WTC11 (cell line): Measurements from ENCODE around the gene PGPEP1. TPM values are rescaled to one million over a fixed set of nuclear protein-coding genes. Genes with fewer than 3 reads are reported as not detected.

ENCODE experiments used
- ATAC-seq: fragments of 200-7000 bp; cut with Tn5 transposase; 2 replicates; pipeline ENCODE4 v1.10.0; 2021; ENCODE audit warnings: mild to moderate bottlenecking, moderate library complexity
- CTCF ChIA-PET: fragments of 300-600 bp; sonication (Branson Sonifier 250); formaldehyde crosslinking; loops from one replicate; lab custom pipeline; 2021; ENCODE audit warnings: antibody characterized with exemption; lab: Charles Lee
- POLR2A ChIA-PET: fragments of 350-600 bp; sonication (Branson Sonifier 250); formaldehyde crosslinking; loops from one replicate; lab custom pipeline; 2021; ENCODE audit warnings: antibody characterized with exemption; lab: Charles Lee
- DNase-seq: peaks from one replicate; pipeline ENCODE4 v3.0.0; 2021; ENCODE audit warnings: low spot score
- H3K27ac Mint-ChIP-seq: 2 replicates; pipeline ENCODE4 v1.8.0; 2021; ENCODE audit warnings: mixed read lengths
- H3K27me3 Mint-ChIP-seq: 2 replicates; pipeline ENCODE4 v1.8.0; 2021; ENCODE audit warnings: low read depth, mild to moderate bottlenecking, moderate library complexity, mixed read lengths
- H3K36me3 Mint-ChIP-seq: 2 replicates; pipeline ENCODE4 v1.8.0; 2021; ENCODE audit warnings: mixed read lengths
- H3K4me1 Mint-ChIP-seq: 2 replicates; pipeline ENCODE4 v1.8.0; 2022; ENCODE audit warnings: mixed read lengths
- H3K4me3 Mint-ChIP-seq: 2 replicates; pipeline ENCODE4 v1.8.0; 2021; ENCODE audit warnings: mild to moderate bottlenecking, moderate library complexity, mixed read lengths
- H3K9me3 Mint-ChIP-seq: 2 replicates; pipeline ENCODE4 v1.8.0; 2021; ENCODE audit warnings: mixed read lengths
- CREB1 ChIP-seq: sonication (generic); formaldehyde crosslinking; IDR thresholded peaks from 2 replicates; pipeline ENCODE4 v1.8.0; 2023; ENCODE audit warnings: mild to moderate bottlenecking, missing genetic modification reagents
- CREM ChIP-seq: sonication (generic); formaldehyde crosslinking; IDR thresholded peaks from 2 replicates; pipeline ENCODE4 v1.8.1; 2022; ENCODE audit warnings: mild to moderate bottlenecking, missing genetic modification reagents, moderate library complexity
- ESRRA ChIP-seq: sonication (generic); formaldehyde crosslinking; IDR thresholded peaks from 2 replicates; pipeline ENCODE4 v1.8.1; 2022; ENCODE audit warnings: mild to moderate bottlenecking, missing genetic modification reagents, borderline replicate concordance
- FOXP1 ChIP-seq: sonication (generic); formaldehyde crosslinking; IDR thresholded peaks from 2 replicates; pipeline ENCODE4 v1.8.0; 2022; ENCODE audit warnings: missing genetic modification reagents, mild to moderate bottlenecking, moderate library complexity, borderline replicate concordance
- GABPB1 ChIP-seq: sonication (generic); formaldehyde crosslinking; IDR thresholded peaks from 2 replicates; pipeline ENCODE4 v1.8.1; 2023; ENCODE audit warnings: mild to moderate bottlenecking, missing genetic modification reagents
- GTF2I ChIP-seq: fragments of 250-450 bp; sonication (Bioruptor Pico); conservative IDR thresholded peaks from 2 replicates; pipeline ENCODE4 v1.4.0; 2021; ENCODE audit warnings: mild to moderate bottlenecking
- IRF2 ChIP-seq: sonication (generic); formaldehyde crosslinking; IDR thresholded peaks from 2 replicates; pipeline ENCODE4 v1.8.0; 2022; ENCODE audit warnings: low read depth, missing genetic modification reagents, borderline replicate concordance
- JAZF1 ChIP-seq: fragments of 250-450 bp; sonication (Bioruptor Pico); IDR thresholded peaks from 2 replicates; pipeline ENCODE4 v1.9.0; 2021; ENCODE audit warnings: moderate library complexity, mild to moderate bottlenecking, inconsistent platforms
- MXD4 ChIP-seq: fragments of 250-450 bp; sonication (Bioruptor Pico); IDR thresholded peaks from 2 replicates; pipeline ENCODE4 v1.8.0; 2021; ENCODE audit warnings: mild to moderate bottlenecking, moderate library complexity, borderline replicate concordance
- NFATC4 ChIP-seq: fragments of 250-450 bp; sonication (Bioruptor Pico); IDR thresholded peaks from 2 replicates; pipeline ENCODE4 v1.9.0; 2021; ENCODE audit warnings: mild to moderate bottlenecking
- RORB ChIP-seq: fragments of 250-450 bp; sonication (Bioruptor Pico); IDR thresholded peaks from 2 replicates; pipeline ENCODE4 v1.9.0; 2021; ENCODE audit warnings: mild to moderate bottlenecking
- TCF7 ChIP-seq: sonication (generic); formaldehyde crosslinking; IDR thresholded peaks from 2 replicates; pipeline ENCODE4 v1.8.0; 2022; ENCODE audit warnings: mild to moderate bottlenecking, low read depth, missing genetic modification reagents, moderate library complexity
- TP53 ChIP-seq: sonication (generic); formaldehyde crosslinking; IDR thresholded peaks from 2 replicates; pipeline ENCODE4 v1.8.1; 2023; ENCODE audit warnings: mild to moderate bottlenecking, missing genetic modification reagents
- ZNF232 ChIP-seq: sonication (generic); formaldehyde crosslinking; IDR thresholded peaks from 2 replicates; pipeline ENCODE4 v1.8.0; 2022; ENCODE audit warnings: mild to moderate bottlenecking, missing genetic modification reagents
- ZNF263 ChIP-seq: sonication (generic); formaldehyde crosslinking; IDR thresholded peaks from 2 replicates; pipeline ENCODE4 v1.8.1; 2022; ENCODE audit warnings: low read depth, mild to moderate bottlenecking, moderate library complexity, missing genetic modification reagents
- ZNF396 ChIP-seq: fragments of 250-450 bp; sonication (Bioruptor Pico); IDR thresholded peaks from 2 replicates; pipeline ENCODE4 v1.8.0; 2021; ENCODE audit warnings: mild to moderate bottlenecking, moderate library complexity, borderline replicate concordance
- total RNA-seq: library from RNA; stranded (reverse); gene quantifications from 3 replicates; pipeline ENCODE4 v1.2.3, GENCODE V29; 2021
- TF ChIP-seq, protein P1 (sequence below): sonication (generic); formaldehyde crosslinking; IDR thresholded peaks from 2 replicates; pipeline ENCODE4 v1.8.0; 2023; ENCODE audit warnings: missing genetic modification reagents, mild to moderate bottlenecking, borderline replicate concordance
- TF ChIP-seq, protein P2 (sequence below): fragments of 250-450 bp; sonication (Bioruptor Pico); IDR thresholded peaks from 2 replicates; pipeline ENCODE4 v1.9.0; 2021; ENCODE audit warnings: moderate library complexity, mild to moderate bottlenecking, inconsistent platforms, borderline replicate concordance
- TF ChIP-seq, protein P3 (sequence below): sonication (generic); formaldehyde crosslinking; IDR thresholded peaks from 2 replicates; pipeline ENCODE4 v1.8.0; 2022; ENCODE audit warnings: mild to moderate bottlenecking, missing genetic modification reagents
- TF ChIP-seq, protein P4 (sequence below): sonication (generic); formaldehyde crosslinking; IDR thresholded peaks from 2 replicates; pipeline ENCODE4 v1.8.1; 2023; ENCODE audit warnings: mild to moderate bottlenecking, moderate library complexity, missing genetic modification reagents
- TF ChIP-seq, protein P5 (sequence below): sonication (generic); formaldehyde crosslinking; conservative IDR thresholded peaks from 2 replicates; pipeline ENCODE4 v1.8.1; 2022; ENCODE audit warnings: mild to moderate bottlenecking, missing genetic modification reagents

The PGPEP1 gene
- total RNA-seq, 1 experiment from 2014 or later, result 68.1 TPM

DNA sequence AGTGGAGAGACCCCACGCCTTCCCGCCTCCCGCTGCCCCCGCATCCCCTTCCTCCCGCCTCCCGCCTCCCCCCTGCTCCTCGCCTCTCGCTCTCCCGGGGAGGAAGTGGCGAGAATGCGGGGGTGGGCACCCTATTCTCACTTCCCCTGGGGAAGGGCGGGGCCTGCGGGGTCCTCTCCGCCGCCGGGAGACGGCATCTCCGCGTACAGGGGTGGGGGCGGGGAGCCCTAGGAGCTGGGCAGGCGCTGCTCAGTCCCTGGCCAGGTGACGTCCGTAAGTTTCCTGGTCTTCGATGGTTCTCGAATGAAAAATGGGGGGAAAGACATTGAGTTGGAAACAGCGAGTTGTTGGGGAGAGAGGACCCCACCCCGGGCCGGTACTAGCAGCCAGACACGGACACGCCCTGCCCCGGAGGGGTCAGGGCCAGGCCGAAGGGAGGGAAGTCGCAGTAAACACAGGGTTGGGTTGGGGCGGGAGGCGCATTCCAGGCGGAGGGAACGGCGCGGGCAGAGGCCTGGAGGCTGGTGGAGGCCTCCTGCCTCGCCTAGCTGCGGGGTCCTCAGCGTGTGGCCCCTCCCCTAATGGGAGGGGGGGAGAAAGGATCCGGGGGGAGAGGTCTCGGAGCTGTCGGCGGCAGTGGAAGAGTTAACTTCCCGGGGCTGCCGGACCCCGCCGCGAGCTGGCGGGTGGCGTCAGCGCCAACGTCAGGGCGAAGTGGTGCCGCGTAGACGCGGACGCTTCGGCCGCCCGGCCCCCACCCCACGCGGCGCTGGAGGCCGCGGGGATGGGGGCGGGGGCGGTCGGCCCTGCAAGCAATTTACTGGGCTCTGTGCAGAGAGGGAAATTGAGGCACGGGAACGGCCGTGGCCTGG lies 48.6 kb upstream of the PGPEP1 start (continued):
- TF ChIP-seq, protein P1, sequence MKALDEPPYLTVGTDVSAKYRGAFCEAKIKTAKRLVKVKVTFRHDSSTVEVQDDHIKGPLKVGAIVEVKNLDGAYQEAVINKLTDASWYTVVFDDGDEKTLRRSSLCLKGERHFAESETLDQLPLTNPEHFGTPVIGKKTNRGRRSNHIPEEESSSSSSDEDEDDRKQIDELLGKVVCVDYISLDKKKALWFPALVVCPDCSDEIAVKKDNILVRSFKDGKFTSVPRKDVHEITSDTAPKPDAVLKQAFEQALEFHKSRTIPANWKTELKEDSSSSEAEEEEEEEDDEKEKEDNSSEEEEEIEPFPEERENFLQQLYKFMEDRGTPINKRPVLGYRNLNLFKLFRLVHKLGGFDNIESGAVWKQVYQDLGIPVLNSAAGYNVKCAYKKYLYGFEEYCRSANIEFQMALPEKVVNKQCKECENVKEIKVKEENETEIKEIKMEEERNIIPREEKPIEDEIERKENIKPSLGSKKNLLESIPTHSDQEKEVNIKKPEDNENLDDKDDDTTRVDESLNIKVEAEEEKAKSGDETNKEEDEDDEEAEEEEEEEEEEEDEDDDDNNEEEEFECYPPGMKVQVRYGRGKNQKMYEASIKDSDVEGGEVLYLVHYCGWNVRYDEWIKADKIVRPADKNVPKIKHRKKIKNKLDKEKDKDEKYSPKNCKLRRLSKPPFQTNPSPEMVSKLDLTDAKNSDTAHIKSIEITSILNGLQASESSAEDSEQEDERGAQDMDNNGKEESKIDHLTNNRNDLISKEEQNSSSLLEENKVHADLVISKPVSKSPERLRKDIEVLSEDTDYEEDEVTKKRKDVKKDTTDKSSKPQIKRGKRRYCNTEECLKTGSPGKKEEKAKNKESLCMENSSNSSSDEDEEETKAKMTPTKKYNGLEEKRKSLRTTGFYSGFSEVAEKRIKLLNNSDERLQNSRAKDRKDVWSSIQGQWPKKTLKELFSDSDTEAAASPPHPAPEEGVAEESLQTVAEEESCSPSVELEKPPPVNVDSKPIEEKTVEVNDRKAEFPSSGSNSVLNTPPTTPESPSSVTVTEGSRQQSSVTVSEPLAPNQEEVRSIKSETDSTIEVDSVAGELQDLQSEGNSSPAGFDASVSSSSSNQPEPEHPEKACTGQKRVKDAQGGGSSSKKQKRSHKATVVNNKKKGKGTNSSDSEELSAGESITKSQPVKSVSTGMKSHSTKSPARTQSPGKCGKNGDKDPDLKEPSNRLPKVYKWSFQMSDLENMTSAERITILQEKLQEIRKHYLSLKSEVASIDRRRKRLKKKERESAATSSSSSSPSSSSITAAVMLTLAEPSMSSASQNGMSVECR (CRISPR knock-in tag), result 0 out of 2 replicates have a peak, but pooled peaks have one; percentile 87
- TF ChIP-seq ESRRA (CRISPR knock-in tag), result no peak
- TF ChIP-seq, all 79 proteins: peak for 18

DNA sequence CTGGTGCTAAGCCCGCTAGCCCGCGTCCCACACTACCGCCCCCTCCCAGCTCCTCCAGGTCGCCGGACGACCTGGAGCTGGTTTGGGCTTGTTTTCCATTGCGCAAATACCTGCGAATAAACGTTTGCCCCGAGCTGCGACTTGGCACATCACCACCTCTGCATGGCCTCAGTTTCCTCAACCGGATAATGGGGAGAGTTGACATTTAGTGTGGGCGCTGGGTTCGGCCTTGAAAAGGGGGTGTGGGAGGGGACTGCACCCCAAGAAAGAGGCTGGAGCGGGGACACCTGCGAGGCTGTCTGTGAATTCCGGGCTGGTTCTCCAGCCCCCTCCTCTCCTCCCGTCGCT lies 48.0 kb upstream of the PGPEP1 start:
- Mint-ChIP-seq H3K4me1 (peaks cover 46% of the 10 kb centered on the region), H3K27ac (peak overlapping the region; percentile 93), H3K27me3 (no peaks in the 10 kb centered on the region; the same call in 1 of the 2 replicates), H3K36me3 (no peaks in the 10 kb centered on the region), H3K4me3 (peak overlapping the region; percentile 83), H3K9me3 (no peaks in the 10 kb centered on the region)
- CTCF ChIA-PET, result interaction anchor here (0.6 to 3.5 kb wide), 23 partner anchors 10 to 354 kb away, joined by 3 to 102 read pairs (median 6); partner anchors contain the start of genes GDF15, IQCN, JUND and LSM4
- TF ChIP-seq GTF2I (CRISPR knock-in tag) (peak; percentile 86), RORB (CRISPR knock-in tag) (no peak), CREM (CRISPR knock-in tag) (no peak)
- DNase-seq (peak; percentile 56), ATAC-seq (peak; percentile 3)
- POLR2A ChIA-PET, result interaction anchor here (0.8 to 3.1 kb wide), 12 partner anchors 9 to 124 kb away, joined by 3 to 200 read pairs (median 4); partner anchors contain the start of genes GDF15, JUND and LSM4

DNA sequence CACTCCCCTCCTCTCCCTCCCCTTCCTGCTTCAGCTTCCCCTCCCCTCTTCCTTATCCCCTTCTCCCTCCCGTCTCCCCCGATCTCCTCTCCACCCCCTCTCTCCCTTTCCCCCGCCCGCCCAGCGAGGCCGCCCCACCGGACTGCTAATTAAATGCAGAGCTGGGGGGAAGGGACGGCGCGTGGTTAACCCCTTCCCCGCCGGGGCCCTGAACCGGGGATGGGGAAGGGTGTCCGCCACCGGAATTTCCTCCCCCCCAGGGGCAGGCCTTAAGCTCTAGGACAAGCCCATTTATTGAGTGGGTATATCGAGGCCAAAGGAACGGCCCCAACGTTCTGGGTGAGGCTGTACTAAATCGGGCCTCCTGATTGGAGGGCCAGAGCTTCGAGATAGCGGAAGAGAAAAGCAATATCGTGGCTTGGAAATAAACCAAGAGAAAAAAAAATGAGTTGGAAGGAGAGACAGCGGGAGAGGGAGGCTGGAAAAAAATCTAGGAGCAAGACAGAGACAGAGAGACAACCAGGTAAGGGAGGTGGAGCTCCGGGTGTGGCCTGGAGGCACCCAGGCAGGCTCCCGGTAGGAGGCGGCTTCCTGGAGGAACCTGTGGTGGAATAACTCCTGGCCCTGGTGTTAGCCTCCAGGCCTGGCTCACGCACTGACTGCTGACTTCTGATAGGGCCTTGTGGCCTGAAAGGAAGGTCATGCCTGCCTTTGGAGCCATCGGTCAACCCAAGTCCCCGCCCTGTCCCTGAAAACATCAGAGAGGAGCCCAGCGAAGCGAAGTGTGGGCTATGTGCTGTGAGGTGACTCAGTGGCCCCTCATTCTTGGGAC lies 47.4 kb upstream of the PGPEP1 start:
- ChIA-PET POLR2A (interaction anchor here (0.7 to 3.1 kb wide), 14 partner anchors 9 to 360 kb away, joined by 3 to 200 read pairs (median 4); partner anchors contain the start of genes CCDC124, GDF15, JUND and LSM4), CTCF (interaction anchor here (0.6 to 3.5 kb wide), 25 partner anchors 10 to 355 kb away, joined by 3 to 102 read pairs (median 5); partner anchors contain the start of genes GDF15, IQCN, JUND and LSM4)
- H3K27ac Mint-ChIP-seq, result peak overlapping the region; percentile 93
- H3K27me3 Mint-ChIP-seq, result no peaks in the 10 kb centered on the region; the same call in 1 of the 2 replicates
- peaks cover 42% of the 10 kb centered on the region for H3K4me1 Mint-ChIP-seq
- H3K4me3 Mint-ChIP-seq, result peak overlapping the region; percentile 83
- no peaks in the 10 kb centered on the region for H3K9me3 Mint-ChIP-seq
- ATAC-seq (peak; percentile 55), DNase-seq (peak; percentile 95)
- H3K36me3 Mint-ChIP-seq, result no peaks in the 10 kb centered on the region
- TF ChIP-seq IRF2 (no peak), ZNF263 (CRISPR knock-in tag) (no peak), GTF2I (CRISPR knock-in tag) (peak; percentile 71; the same call in 1 of the 2 replicates), FOXP1 (CRISPR knock-in tag) (no peak), TCF7 (CRISPR knock-in tag) (no peak), GABPB1 (no peak), NFATC4 (CRISPR knock-in tag) (no peak), ZNF396 (CRISPR knock-in tag) (no peak), RORB (CRISPR knock-in tag) (no peak), TP53 (CRISPR knock-in tag) (no peak), JAZF1 (CRISPR knock-in tag) (no peak), MXD4 (CRISPR knock-in tag) (no peak), CREB1 (CRISPR knock-in tag) (no peak), ZNF232 (CRISPR knock-in tag) (no peak)
- TF ChIP-seq, protein P2, sequence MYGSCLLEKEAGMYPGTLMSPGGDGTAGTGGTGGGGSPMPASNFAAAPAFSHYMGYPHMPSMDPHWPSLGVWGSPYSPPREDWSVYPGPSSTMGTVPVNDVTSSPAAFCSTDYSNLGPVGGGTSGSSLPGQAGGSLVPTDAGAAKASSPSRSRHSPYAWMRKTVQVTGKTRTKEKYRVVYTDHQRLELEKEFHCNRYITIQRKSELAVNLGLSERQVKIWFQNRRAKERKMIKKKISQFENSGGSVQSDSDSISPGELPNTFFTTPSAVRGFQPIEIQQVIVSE (CRISPR knock-in tag), result no peak
- TF ChIP-seq, protein P3, sequence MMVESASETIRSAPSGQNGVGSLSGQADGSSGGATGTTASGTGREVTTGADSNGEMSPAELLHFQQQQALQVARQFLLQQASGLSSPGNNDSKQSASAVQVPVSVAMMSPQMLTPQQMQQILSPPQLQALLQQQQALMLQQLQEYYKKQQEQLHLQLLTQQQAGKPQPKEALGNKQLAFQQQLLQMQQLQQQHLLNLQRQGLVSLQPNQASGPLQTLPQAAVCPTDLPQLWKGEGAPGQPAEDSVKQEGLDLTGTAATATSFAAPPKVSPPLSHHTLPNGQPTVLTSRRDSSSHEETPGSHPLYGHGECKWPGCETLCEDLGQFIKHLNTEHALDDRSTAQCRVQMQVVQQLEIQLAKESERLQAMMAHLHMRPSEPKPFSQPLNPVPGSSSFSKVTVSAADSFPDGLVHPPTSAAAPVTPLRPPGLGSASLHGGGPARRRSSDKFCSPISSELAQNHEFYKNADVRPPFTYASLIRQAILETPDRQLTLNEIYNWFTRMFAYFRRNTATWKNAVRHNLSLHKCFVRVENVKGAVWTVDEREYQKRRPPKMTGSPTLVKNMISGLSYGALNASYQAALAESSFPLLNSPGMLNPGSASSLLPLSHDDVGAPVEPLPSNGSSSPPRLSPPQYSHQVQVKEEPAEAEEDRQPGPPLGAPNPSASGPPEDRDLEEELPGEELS, result no peak
- TF ChIP-seq, protein P4, sequence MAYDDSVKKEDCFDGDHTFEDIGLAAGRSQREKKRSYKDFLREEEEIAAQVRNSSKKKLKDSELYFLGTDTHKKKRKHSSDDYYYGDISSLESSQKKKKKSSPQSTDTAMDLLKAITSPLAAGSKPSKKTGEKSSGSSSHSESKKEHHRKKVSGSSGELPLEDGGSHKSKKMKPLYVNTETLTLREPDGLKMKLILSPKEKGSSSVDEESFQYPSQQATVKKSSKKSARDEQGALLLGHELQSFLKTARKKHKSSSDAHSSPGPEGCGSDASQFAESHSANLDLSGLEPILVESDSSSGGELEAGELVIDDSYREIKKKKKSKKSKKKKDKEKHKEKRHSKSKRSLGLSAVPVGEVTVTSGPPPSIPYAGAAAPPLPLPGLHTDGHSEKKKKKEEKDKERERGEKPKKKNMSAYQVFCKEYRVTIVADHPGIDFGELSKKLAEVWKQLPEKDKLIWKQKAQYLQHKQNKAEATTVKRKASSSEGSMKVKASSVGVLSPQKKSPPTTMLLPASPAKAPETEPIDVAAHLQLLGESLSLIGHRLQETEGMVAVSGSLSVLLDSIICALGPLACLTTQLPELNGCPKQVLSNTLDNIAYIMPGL (CRISPR knock-in tag), result no peak
- TF ChIP-seq, protein P5, sequence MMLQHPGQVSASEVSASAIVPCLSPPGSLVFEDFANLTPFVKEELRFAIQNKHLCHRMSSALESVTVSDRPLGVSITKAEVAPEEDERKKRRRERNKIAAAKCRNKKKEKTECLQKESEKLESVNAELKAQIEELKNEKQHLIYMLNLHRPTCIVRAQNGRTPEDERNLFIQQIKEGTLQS (CRISPR knock-in tag), result no peak
